Panc1 (cell line): Measurements from ENCODE around the gene GPD1. TPM values are rescaled to one million over a fixed set of nuclear protein-coding genes. Genes with fewer than 3 reads are reported as not detected.

ENCODE experiments used
- ATAC-seq: fragments of 200-7000 bp; cut with Tn5 transposase; 2 replicates; pipeline ENCODE4 v1.9.1; 2020; ENCODE audit warnings: mild to moderate bottlenecking, moderate library complexity
- BruUV-seq: library from RNA; stranded (reverse); fragments of 400-500 nt; replicated peaks from 2 replicates; lab custom pipeline; 2021; lab: Mats Ljungman, UMichigan
- CTCF ChIA-PET: fragments of 300-600 bp; sonication (Branson Sonifier 250); formaldehyde crosslinking; loops from one replicate; lab custom pipeline; 2022; ENCODE audit warnings: antibody characterized with exemption; lab: Charles Lee
- POLR2A ChIA-PET: fragments of 300-600 bp; sonication (Branson Sonifier 250); formaldehyde crosslinking; loops from one replicate; lab custom pipeline; 2022; ENCODE audit warnings: antibody characterized with exemption; lab: Charles Lee
- DNase-seq: peaks from one replicate; pipeline ENCODE4 v3.0.0-alpha.2; 2010; ENCODE audit warnings: low read depth, low spot score
- H3K27ac ChIP-seq: 2 replicates; pipeline ENCODE4 v1.5.1; 2011; ENCODE audit warnings: mild to moderate bottlenecking, low read length, inconsistent platforms
- H3K27me3 ChIP-seq: fragments of 200-500 bp; sonication (Bioruptor generic); 2 replicates; pipeline ENCODE4 v1.6.0; 2014; ENCODE audit warnings: low read length, inconsistent platforms; ENCODE audit not compliant: control insufficient read depth, insufficient read depth
- H3K36me3 ChIP-seq: fragments of 200-500 bp; sonication (Bioruptor generic); 2 replicates; pipeline ENCODE4 v1.5.1; 2014; ENCODE audit warnings: inconsistent platforms, mild to moderate bottlenecking, low read length, moderate library complexity; ENCODE audit not compliant: control insufficient read depth, insufficient read depth
- H3K4me1 ChIP-seq: 2 replicates; pipeline ENCODE4 v1.5.1; 2011; ENCODE audit warnings: inconsistent platforms, mild to moderate bottlenecking, low read length, moderate library complexity; ENCODE audit not compliant: control insufficient read depth, insufficient read depth
- H3K4me3 ChIP-seq, 2 experiments: 2 replicates each; pipeline ENCODE4 v1.5.1; 2011 to 2012; ENCODE audit warnings: low read depth in 2 of 2, low read length in 2 of 2, mild to moderate bottlenecking in 2 of 2, inconsistent platforms in 1 of 2, moderate library complexity in 1 of 2
- H3K9me3 ChIP-seq: fragments of 200-500 bp; sonication (Bioruptor generic); 2 replicates; pipeline ENCODE4 v1.5.1; 2014; ENCODE audit warnings: low read depth, mild to moderate bottlenecking, inconsistent platforms, low read length, moderate library complexity; ENCODE audit not compliant: control insufficient read depth, insufficient read depth
- CTCF ChIP-seq: fragments of 450-650 bp; IDR thresholded peaks from 2 replicates; pipeline ENCODE4 v1.5.1; 2017; ENCODE audit warnings: mild to moderate bottlenecking
- POLR2AphosphoS5 ChIP-seq: IDR thresholded peaks from 2 replicates; pipeline ENCODE4 v1.6.1; 2012; ENCODE audit warnings: mild to moderate bottlenecking, low read depth, low read length, moderate library complexity
- REST ChIP-seq, 2 experiments: IDR thresholded peaks; 2 replicates each; pipeline ENCODE4 v1.6.1; 2011 to 2012; ENCODE audit warnings: low read depth in 2 of 2, control low read depth in 1 of 2, low read length in 1 of 2, mild to moderate bottlenecking in 1 of 2, moderate library complexity in 1 of 2; ENCODE audit not compliant: insufficient read depth in 1 of 2
- SIN3A ChIP-seq: IDR thresholded peaks from 2 replicates; pipeline ENCODE4 v1.6.1; 2012; ENCODE audit warnings: low read depth, mild to moderate bottlenecking, low read length, moderate library complexity, borderline replicate concordance; ENCODE audit not compliant: insufficient read depth
- TCF7L2 ChIP-seq: IDR thresholded peaks from 2 replicates; pipeline ENCODE4 v1.6.1; 2011; ENCODE audit warnings: mild to moderate bottlenecking, low read depth, low read length, inconsistent platforms
- in situ Hi-C: cut with HindIII; loops from 2 replicates; pipeline ENCODE4 v1.10.0; 2016; ENCODE audit warnings: low sequenced_read_pairs, low pct_unique_long_range_greater_than_20kb
- intact Hi-C: fragments of 100-400 bp; cut with micrococcal nuclease; formaldehyde crosslinking; loops from one replicate; pipeline ENCODE4 v1.10.0; 2022; ENCODE audit not compliant: unreplicated experiment
- total RNA-seq: library from RNA; stranded (reverse); gene quantifications from one replicate; pipeline ENCODE4 v1.2.1, GENCODE V29; 2021; ENCODE audit not compliant: unreplicated experiment

Gene GPD1
- total RNA-seq, 1 experiment from 2014 or later, result 0.28 TPM

DNA sequence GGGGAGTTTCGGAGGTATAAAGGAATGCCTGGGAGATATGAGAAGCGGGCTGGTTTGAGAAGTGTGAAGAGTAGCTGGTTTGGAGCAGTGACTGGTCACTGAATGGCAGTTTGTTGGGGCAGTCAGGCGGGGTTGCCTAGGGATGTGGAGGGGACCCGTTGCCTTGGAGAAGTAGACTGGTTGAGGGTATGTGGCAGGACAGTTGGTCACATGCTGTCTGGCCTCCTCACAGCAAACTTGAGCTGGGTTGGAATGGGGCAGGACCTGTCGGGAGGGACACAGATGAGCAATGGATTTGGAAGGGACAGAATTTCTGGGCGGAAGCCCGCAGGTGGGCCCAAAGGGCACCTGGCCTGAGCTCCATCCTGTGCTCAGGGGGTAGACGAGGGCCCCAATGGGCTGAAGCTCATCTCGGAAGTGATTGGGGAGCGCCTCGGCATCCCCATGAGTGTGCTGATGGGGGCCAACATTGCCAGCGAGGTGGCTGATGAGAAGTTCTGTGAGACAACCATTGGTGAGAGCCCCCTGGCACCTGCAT, 2.2 kb downstream of the GPD1 start:
- POLR2A ChIA-PET, result no interaction called here
- H3K4me3 ChIP-seq, result no peak overlapping the region
- no TSS peak for BruUV-seq
- peaks cover 17% of the 10 kb centered on the region for H3K4me1 ChIP-seq
- no peak for TF ChIP-seq TCF7L2
- no peak for TF ChIP-seq SIN3A
- no peak for TF ChIP-seq CTCF
- TF ChIP-seq REST (IDR thresholded peaks at IDR 0.05; ENCODE audit: insufficient read depth in 1 of 2, low read depth in 2 of 2, low read length in 1 of 2), result no peak
- no peak for TF ChIP-seq POLR2AphosphoS5
- DNase-seq (no peak), ATAC-seq (no peak)
- H3K9me3 ChIP-seq, result no peaks in the 10 kb centered on the region
- no peaks in the 10 kb centered on the region for H3K36me3 ChIP-seq
- intact Hi-C loops, result no loop called here
- H3K27me3 ChIP-seq, result no peaks in the 10 kb centered on the region
- CTCF ChIA-PET, result interaction anchor here (0.6 kb wide), 1 partner anchor 160 kb away, joined by 3 read pairs; no protein-coding TSS in a partner anchor
- H3K27ac ChIP-seq, result no peak overlapping the region
- in situ Hi-C loops, result no loop called here

- no TSS peak for BruUV-seq
- ChIA-PET CTCF (no interaction called here), POLR2A (no interaction called here)
- peaks cover 20% of the 10 kb centered on the region for H3K4me1 ChIP-seq
- no peak for DNase-seq
- H3K36me3 ChIP-seq, result no peaks in the 10 kb centered on the region
- H3K9me3 ChIP-seq, result no peaks in the 10 kb centered on the region
- no peak for ATAC-seq
- H3K4me3 ChIP-seq, result no peak overlapping the region
- intact Hi-C loops, result no loop called here
- TF ChIP-seq POLR2AphosphoS5 (no peak), TCF7L2 (no peak), CTCF (no peak), SIN3A (no peak), REST (IDR thresholded peaks at IDR 0.05; ENCODE audit: insufficient read depth in 1 of 2, low read depth in 2 of 2, low read length in 1 of 2) (no peak)
- no peak overlapping the region for H3K27ac ChIP-seq
- no peaks in the 10 kb centered on the region for H3K27me3 ChIP-seq
- in situ Hi-C loops, result no loop called here
These were observed 3.1 kb downstream of the GPD1 start for GRCh38 chr12:50106907-50107306.
